HG02943 (cell line): Measurements from ENCODE around the gene PCDHGA6.
"Not testable (repeated sequence)": the region's sequence is repeated elsewhere in the genome, so short reads cannot be mapped to it uniquely, and the experiment has no call there.

Experiments
- ATAC-seq: cut with Tn5 transposase; IDR thresholded peaks from one replicate; pipeline ENCODE4 v1.9.1; 2021; ENCODE audit warnings: mild to moderate bottlenecking, low read depth, moderate library complexity; ENCODE audit not compliant: unreplicated experiment

Gene PCDHGA6

DNA sequence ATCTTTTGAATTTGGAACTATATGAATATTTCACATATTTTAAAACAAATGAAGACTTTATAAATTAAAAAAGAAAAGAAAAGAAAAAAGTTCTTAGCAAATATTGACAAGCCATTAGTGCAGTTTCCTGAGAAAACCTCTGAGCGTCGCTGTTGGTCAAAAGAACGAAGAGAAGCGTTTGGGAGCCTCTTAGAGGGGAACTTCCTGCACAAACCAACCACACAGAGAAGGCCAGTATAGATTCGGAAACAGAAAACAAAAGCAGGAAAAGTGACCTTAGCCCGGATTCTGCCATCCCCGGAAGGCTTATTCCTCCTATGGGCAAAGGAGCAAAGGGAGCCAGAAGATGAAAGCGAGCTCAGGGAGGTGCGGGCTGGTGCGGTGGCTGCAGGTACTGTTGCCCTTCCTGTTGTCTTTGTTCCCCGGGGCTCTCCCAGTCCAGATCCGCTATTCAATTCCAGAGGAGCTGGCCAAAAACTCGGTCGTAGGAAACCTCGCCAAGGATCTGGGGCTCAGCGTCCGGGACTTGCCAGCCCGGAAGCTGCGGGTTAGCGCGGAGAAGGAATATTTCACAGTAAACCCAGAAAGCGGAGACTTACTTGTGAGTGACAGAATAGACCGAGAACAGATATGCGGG is 13.8 kb upstream of the PCDHGA6 start, which contains the start of gene PCDHGB2:
PCDHGB2 (plus strand) TSS at position 205 of the 637 bp plus-strand sequence; CDS start at position 347, 142 bp downstream.
- no peak for ATAC-seq

- no peak for ATAC-seq
Observed at GRCh38 chr5:141360685-141361084, 13.0 kb upstream of the PCDHGA6 start.

DNA sequence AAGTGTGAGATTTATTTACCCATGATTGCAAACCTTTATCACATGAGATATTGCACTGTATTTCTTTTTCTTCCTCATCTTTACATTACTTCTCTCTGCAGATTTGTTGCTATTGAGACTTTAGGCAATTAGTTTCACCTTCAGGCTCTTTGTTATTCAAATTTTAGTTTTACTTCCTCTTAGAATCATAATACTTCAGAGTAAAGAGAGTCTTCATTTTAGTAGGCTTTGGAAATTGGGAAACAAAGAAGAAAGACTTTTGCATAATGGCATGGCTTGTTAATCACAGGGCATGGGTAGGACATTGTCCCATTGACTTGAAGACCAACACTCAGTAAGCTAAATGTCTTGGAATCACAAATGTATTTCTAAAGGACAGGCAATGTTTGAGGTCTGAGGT is 11.0 kb upstream of the PCDHGA6 start:
- no peak for ATAC-seq

- ATAC-seq, result no peak
Observed at GRCh38 chr5:141363952-141364660, 9.6 kb upstream of the PCDHGA6 start, which contains the start of gene PCDHGA5. PCDHGA5 (plus strand) TSS chr5:141364162; CDS start chr5:141364331, 169 bp downstream.

GRCh38 chr5:141366016-141366896 is 7.4 kb upstream of the PCDHGA6 start:
- ATAC-seq, result no peak

DNA sequence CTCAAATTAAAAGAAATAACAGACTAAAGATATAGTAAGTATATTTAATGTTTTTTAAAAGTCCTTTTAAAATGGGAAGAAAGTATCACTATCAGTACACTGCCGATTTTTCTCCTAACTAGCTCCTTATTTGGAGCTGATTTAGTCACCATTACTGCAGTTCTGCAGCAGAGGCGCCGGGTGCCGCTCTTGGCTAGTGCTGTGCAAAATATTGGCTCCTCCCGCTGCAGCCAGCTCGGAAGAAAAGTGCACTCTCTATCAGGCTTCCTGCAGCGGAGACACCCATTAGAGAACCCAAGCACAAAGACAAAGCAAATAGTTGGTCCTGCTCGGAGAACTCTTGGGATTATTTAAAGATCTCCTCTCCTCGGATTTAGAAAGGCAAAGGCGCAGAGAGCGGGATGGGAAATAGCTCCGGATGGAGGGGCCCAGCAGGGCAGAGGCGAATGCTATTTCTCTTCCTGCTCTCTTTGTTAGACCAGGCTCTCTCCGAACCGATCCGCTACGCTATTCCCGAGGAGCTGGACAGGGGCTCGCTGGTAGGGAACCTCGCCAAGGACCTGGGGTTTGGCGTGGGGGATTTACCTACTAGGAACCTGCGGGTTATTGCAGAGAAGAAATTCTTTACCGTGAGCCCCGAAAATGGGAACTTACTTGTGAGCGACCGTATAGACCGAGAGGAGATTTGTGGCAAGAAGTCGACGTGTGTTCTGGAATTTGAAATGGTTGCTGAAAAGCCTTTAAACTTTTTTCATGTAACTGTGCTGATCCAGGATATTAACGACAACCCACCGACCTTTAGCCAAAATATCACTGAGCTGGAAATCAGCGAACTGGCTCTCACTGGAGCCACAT is 3.5 kb upstream of the PCDHGA6 start, which contains the start of gene PCDHGB3:
PCDHGB3 (plus strand) TSS at position 249 of the 855 bp plus-strand sequence; CDS start at position 402, 153 bp downstream.
- ATAC-seq, result no peak

DNA sequence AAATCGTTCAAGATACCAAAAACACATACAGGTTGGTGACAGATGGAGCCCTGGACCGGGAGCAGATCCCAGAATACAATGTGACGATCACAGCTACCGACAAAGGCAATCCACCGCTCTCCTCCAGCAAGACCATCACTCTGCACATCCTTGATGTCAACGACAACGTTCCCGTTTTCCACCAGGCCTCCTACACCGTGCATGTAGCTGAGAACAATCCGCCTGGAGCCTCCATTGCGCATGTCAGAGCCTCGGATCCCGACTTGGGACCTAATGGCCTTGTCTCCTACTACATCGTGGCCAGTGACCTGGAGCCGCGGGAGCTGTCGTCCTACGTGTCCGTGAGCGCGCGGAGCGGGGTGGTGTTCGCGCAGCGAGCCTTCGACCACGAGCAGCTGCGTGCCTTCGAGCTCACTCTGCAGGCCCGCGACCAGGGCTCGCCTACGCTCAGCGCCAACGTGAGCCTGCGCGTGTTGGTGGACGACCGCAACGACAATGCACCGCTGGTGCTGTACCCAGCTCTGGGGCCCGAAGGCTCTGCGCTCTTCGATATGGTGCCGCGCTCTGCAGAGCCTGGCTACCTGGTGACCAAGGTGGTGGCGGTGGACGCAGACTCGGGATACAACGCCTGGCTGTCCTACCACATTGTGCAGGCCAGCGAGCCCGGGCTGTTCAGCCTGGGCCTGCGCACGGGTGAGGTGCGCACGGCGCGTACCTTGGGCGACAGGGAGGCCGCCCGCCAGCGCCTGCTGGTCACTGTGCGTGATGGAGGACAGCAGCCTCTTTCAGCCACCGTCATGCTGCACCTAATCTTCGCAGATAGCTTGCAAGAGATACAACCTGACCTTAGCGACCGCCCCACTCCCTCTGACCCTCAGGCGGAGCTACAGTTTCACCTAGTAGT is 1.9 kb upstream of the PCDHGA6 start:
- ATAC-seq, result no peak

- no peak for ATAC-seq
Observed at GRCh38 chr5:141374627-141375026, 936 bp downstream of the PCDHGA6 start.

GRCh38 chr5:141375444-141376155 is 1.9 kb downstream of the PCDHGA6 start:
- ATAC-seq, result not testable (repeated sequence)

- ATAC-seq, result no peak
Observed at GRCh38 chr5:141382469-141383294, 9.0 kb downstream of the PCDHGA6 start, which contains the start of gene PCDHGA7. PCDHGA7 (plus strand) TSS chr5:141382742; CDS start chr5:141382900, 158 bp downstream.

- ATAC-seq, result no peak
Observed at GRCh38 chr5:141383345-141383744, 9.7 kb downstream of the PCDHGA6 start.

DNA sequence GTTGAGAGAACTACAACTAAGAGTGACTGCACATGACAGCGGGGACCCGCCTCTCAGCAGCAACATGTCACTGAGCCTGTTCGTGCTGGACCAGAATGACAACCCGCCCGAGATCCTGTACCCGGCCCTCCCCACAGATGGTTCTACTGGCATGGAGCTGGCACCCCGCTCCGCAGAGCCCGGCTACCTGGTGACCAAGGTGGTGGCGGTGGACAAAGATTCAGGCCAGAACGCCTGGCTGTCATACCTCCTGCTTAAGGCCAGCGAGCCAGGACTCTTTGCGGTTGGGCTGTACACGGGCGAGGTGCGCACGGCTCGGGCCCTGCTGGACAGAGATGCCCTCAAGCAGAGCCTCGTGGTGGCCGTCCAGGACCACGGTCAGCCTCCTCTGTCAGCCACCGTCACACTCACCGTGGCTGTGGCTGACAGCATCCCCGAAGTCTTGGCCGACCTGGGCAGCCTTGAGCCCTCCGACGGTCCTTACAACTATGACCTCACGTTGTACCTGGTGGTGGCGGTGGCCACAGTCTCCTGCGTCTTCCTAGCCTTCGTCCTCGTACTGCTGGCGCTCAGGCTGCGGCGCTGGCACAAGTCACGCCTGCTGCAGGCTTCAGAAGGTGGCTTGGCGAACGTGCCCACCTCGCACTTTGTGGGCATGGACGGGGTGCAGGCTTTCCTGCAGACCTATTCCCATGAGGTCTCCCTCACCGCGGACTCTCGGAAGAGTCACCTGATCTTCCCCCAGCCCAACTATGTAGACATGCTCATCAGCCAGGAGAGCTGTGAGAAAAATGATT is 11.0 kb downstream of the PCDHGA6 start:
- no peak for ATAC-seq

- peak; percentile 94 for ATAC-seq
Observed at GRCh38 chr5:141387557-141388311, 14.0 kb downstream of the PCDHGA6 start, which contains the start of gene PCDHGB4. PCDHGB4 (plus strand) TSS chr5:141387698; CDS start chr5:141387885, 187 bp downstream.

DNA sequence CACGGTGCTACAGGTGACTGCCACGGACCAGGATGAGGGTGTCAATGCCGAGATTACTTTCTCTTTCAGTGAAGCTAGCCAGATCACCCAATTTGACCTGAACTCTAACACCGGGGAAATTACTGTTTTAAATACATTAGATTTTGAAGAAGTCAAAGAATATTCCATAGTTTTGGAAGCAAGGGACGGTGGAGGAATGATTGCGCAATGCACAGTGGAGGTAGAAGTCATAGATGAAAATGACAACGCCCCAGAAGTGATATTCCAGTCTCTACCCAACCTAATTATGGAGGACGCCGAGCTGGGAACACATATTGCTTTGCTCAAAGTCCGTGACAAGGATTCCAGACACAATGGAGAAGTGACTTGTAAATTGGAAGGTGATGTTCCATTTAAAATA is 15.0 kb downstream of the PCDHGA6 start:
- ATAC-seq, result no peak

GRCh38 chr5:141389153-141390042 is 15.7 kb downstream of the PCDHGA6 start:
- no peak for ATAC-seq
